ENCODE data around the gene LRP1B.

Gene LRP1B

DNA sequence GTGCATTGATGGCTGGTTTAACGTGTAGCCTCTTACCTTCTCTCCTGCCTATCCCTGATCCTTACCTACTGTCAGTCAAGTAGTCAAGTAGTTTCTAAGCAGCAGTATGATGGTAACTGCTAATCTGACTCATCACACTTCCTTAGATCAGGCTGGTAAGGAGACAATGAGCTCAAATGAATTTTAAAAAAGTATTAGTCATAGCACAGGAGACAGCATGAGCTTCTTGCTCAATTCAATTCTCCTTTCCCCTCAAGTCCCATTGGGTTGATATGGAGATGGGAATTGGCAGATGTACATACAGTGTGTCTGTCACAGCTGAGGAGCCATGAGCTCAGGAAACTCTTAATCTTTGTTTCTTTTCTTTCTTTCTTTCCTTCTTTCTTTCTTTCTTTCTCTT is 799.7 kb downstream of the LRP1B start:
- Histone ChIP-seq H3K27ac (ENCODE audit: low read depth, low read length) (no peak overlapping the region), H3K27me3 (ENCODE audit: control insufficient read depth, low read length) (no peaks in the 10 kb centered on the region), H3K36me3 (ENCODE audit: control insufficient read depth, low read length) (no peaks in the 10 kb centered on the region), H3K9me2 (replicated peaks; ENCODE audit: control insufficient read depth, low read length) (no peaks in the 10 kb centered on the region), H3K79me2 (ENCODE audit: control insufficient read depth, low read length) (no peaks in the 10 kb centered on the region), H3K4me3 (ENCODE audit: low read length) (no peak overlapping the region), H3F3A (ENCODE audit: control insufficient read depth, insufficient read depth) (no peaks in the 10 kb centered on the region), H3K9me3 (ENCODE audit: control insufficient read depth, insufficient read depth, low read length) (no peaks in the 10 kb centered on the region), H3K4me1 (ENCODE audit: control insufficient read depth, low read length) (no peaks in the 10 kb centered on the region), H4K20me1 (ENCODE audit: control insufficient read depth, insufficient read depth, low read depth, low read length) (no peaks in the 10 kb centered on the region), H3K4me2 (ENCODE audit: low read length) (no peak overlapping the region)
- TF ChIP-seq EZH2phosphoT487 (IDR thresholded peaks at IDR 0.05; ENCODE audit: borderline replicate concordance, low read length) = no peak
- TF ChIP-seq, protein P1, sequence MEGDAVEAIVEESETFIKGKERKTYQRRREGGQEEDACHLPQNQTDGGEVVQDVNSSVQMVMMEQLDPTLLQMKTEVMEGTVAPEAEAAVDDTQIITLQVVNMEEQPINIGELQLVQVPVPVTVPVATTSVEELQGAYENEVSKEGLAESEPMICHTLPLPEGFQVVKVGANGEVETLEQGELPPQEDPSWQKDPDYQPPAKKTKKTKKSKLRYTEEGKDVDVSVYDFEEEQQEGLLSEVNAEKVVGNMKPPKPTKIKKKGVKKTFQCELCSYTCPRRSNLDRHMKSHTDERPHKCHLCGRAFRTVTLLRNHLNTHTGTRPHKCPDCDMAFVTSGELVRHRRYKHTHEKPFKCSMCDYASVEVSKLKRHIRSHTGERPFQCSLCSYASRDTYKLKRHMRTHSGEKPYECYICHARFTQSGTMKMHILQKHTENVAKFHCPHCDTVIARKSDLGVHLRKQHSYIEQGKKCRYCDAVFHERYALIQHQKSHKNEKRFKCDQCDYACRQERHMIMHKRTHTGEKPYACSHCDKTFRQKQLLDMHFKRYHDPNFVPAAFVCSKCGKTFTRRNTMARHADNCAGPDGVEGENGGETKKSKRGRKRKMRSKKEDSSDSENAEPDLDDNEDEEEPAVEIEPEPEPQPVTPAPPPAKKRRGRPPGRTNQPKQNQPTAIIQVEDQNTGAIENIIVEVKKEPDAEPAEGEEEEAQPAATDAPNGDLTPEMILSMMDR (IDR thresholded peaks at IDR 0.05; ENCODE audit: low read depth, low read length, poor library complexity, severe bottlenecking) = no peak

DNA sequence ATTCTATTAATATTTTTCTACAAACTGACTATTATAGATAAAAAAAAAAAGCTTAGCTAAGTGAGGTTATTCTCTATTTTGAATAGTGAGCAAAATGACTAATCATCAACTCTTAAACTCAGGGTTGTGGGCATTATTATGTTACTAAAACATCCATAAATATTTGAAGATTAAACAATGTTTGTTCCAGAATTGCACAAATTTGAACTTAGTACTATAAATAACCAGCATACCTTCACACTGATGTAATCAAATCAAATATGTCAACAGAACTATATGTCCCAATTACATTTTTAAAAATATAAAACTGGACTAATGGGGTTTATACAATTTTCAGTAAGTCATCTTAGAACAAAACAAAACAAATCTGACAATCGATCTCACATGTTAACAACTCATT is 800.9 kb downstream of the LRP1B start:
- H3K27ac ChIP-seq (ENCODE audit: low read depth, low read length) = no peak overlapping the region
- no peaks in the 10 kb centered on the region for H3K9me2 ChIP-seq (replicated peaks; ENCODE audit: control insufficient read depth, low read length)
- no peaks in the 10 kb centered on the region for H3K27me3 ChIP-seq (ENCODE audit: control insufficient read depth, low read length)
- H3K4me2 ChIP-seq (ENCODE audit: low read length) = no peak overlapping the region
- no peaks in the 10 kb centered on the region for H3K36me3 ChIP-seq (ENCODE audit: control insufficient read depth, low read length)
- TF ChIP-seq EZH2phosphoT487 (IDR thresholded peaks at IDR 0.05; ENCODE audit: borderline replicate concordance, low read length) = no peak
- TF ChIP-seq, protein P1 (IDR thresholded peaks at IDR 0.05; ENCODE audit: low read depth, low read length, poor library complexity, severe bottlenecking) = no peak
- no peak overlapping the region for H3K4me3 ChIP-seq (ENCODE audit: low read length)
- no peaks in the 10 kb centered on the region for H3K79me2 ChIP-seq (ENCODE audit: control insufficient read depth, low read length)
- H3K9me3 ChIP-seq (ENCODE audit: control insufficient read depth, insufficient read depth, low read length) = no peaks in the 10 kb centered on the region
- H3K4me1 ChIP-seq (ENCODE audit: control insufficient read depth, low read length) = no peaks in the 10 kb centered on the region
- H3F3A ChIP-seq (ENCODE audit: control insufficient read depth, insufficient read depth) = no peaks in the 10 kb centered on the region
- no peaks in the 10 kb centered on the region for H4K20me1 ChIP-seq (ENCODE audit: control insufficient read depth, insufficient read depth, low read depth, low read length)

DNA sequence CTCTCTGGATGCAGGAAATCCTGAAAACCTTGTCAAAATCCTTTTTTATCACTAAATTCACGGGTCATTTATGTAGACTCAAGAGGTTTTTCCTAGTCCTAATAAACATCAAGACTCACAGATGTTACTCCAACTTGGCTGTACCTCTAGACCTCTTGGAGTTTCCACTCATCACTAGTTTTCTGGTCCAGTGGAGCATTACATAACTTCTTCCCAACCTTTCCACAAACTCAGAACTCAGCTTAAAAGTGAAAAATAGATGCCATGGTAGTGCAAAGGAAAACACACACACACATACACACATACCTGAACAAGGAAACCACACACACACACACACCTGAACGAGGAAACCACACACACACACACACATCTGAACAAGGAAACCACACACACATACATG is 807.2 kb downstream of the LRP1B start:
- Histone ChIP-seq H3K36me3 (ENCODE audit: control insufficient read depth, low read length) (no peaks in the 10 kb centered on the region), H3F3A (ENCODE audit: control insufficient read depth, insufficient read depth) (no peaks in the 10 kb centered on the region), H3K4me2 (ENCODE audit: low read length) (no peak overlapping the region), H3K4me3 (ENCODE audit: low read length) (no peak overlapping the region), H3K27me3 (ENCODE audit: control insufficient read depth, low read length) (no peaks in the 10 kb centered on the region), H4K20me1 (ENCODE audit: control insufficient read depth, insufficient read depth, low read depth, low read length) (no peaks in the 10 kb centered on the region), H3K4me1 (ENCODE audit: control insufficient read depth, low read length) (no peaks in the 10 kb centered on the region), H3K27ac (ENCODE audit: low read depth, low read length) (no peak overlapping the region), H3K9me3 (ENCODE audit: control insufficient read depth, insufficient read depth, low read length) (no peaks in the 10 kb centered on the region), H3K79me2 (ENCODE audit: control insufficient read depth, low read length) (no peaks in the 10 kb centered on the region), H3K9me2 (replicated peaks; ENCODE audit: control insufficient read depth, low read length) (no peaks in the 10 kb centered on the region)
- TF ChIP-seq, protein P1 (IDR thresholded peaks at IDR 0.05; ENCODE audit: low read depth, low read length, poor library complexity, severe bottlenecking) = no peak
- no peak for TF ChIP-seq EZH2phosphoT487 (IDR thresholded peaks at IDR 0.05; ENCODE audit: borderline replicate concordance, low read length)

DNA sequence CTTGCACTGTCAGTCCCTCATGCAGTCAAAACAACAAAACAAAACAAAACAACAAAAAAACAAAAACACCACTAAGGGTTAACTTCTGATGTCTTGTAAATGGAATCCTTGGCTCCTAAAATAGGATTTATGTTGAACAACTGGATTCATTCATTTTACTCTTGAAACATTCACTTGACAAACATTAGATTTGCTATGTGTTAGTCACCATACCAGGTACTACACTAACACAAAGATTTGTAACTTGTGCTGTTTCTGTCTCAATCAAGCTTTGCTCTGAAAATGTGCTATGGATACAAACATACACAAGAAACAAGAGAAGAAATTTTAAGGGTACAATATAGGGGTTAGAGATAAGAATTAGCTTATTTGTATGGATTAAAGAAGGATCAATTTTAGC is 812.8 kb downstream of the LRP1B start:
- H4K20me1 ChIP-seq (ENCODE audit: control insufficient read depth, insufficient read depth, low read depth, low read length) = no peaks in the 10 kb centered on the region
- H3K36me3 ChIP-seq (ENCODE audit: control insufficient read depth, low read length) = no peaks in the 10 kb centered on the region
- no peaks in the 10 kb centered on the region for H3K9me3 ChIP-seq (ENCODE audit: control insufficient read depth, insufficient read depth, low read length)
- no peaks in the 10 kb centered on the region for H3K9me2 ChIP-seq (replicated peaks; ENCODE audit: control insufficient read depth, low read length)
- no peak overlapping the region for H3K27ac ChIP-seq (ENCODE audit: low read depth, low read length)
- TF ChIP-seq, protein P1 (IDR thresholded peaks at IDR 0.05; ENCODE audit: low read depth, low read length, poor library complexity, severe bottlenecking) = no peak
- no peak for TF ChIP-seq EZH2phosphoT487 (IDR thresholded peaks at IDR 0.05; ENCODE audit: borderline replicate concordance, low read length)
- no peaks in the 10 kb centered on the region for H3F3A ChIP-seq (ENCODE audit: control insufficient read depth, insufficient read depth)
- no peaks in the 10 kb centered on the region for H3K27me3 ChIP-seq (ENCODE audit: control insufficient read depth, low read length)
- H3K79me2 ChIP-seq (ENCODE audit: control insufficient read depth, low read length) = no peaks in the 10 kb centered on the region
- H3K4me2 ChIP-seq (ENCODE audit: low read length) = no peak overlapping the region
- H3K4me1 ChIP-seq (ENCODE audit: control insufficient read depth, low read length) = no peaks in the 10 kb centered on the region
- H3K4me3 ChIP-seq (ENCODE audit: low read length) = no peak overlapping the region
